HG03196 (cell line): ENCODE results near the gene LRRC7.

Source experiments
- ATAC-seq: cut with Tn5 transposase; IDR thresholded peaks from one replicate; pipeline ENCODE4 v1.9.1; 2021; ENCODE audit not compliant: unreplicated experiment

The LRRC7 gene

DNA sequence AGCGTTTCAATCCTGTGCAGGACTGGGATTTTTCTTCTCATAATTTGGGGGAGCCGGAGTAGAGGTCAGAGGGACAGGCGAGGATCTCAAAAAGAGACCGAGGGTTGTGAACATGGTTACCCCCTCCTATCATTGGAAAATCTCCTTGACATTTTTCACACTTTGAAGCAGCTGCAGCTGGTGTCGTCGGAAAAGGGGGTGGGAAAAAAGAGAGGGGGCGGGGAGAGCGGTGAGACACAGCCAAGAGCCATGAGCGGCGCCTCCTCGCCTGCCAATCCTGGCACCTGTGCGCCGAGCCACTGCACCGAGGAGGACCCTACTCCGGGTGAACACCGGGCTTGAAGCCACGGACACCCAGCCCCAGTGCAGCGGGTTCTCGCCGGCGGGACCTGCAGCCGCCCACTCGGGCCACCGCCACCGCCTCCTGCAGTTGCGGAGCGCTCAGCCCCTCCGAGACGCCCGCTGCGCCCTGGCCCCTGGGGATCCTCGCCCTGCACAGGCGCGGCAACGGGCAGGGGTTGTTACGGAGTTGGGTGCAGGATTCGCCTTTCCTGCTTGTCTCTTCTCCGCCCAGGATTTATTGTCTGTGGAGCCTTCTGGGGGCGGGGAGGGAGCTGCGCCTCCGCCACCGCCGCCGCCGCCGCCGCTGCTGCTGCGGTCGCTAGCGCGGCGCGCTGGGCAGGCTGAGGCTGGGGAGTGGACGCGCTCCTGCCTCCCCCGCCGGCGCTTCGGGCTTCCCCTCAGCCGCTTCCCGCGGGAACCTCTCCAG lies at the start of gene LRRC7:
Gene LRRC7 (plus strand): TSS at position 271 of the 769 bp plus-strand sequence. CDS start 718 bp downstream, outside the sequence.
- no peak for ATAC-seq

DNA sequence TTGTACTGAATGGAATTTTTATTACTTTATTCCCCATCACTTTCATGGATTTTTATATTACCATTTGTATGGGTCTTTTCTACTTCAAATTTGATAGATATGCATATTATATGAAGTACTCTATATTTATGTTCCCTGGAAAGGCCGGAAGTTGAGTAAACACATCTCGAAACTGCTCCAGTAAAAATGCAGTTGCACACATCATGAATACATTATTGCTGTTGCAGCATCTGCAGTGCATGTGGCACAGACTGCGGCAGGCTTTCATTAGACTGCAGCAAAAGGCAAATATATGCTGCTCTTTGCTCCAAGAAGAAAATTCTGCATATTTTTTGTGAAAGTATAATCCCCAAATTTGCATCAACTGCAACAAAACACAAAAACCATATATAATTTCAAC lies 48.7 kb upstream of the LRRC7 start:
- no peak for ATAC-seq

DNA sequence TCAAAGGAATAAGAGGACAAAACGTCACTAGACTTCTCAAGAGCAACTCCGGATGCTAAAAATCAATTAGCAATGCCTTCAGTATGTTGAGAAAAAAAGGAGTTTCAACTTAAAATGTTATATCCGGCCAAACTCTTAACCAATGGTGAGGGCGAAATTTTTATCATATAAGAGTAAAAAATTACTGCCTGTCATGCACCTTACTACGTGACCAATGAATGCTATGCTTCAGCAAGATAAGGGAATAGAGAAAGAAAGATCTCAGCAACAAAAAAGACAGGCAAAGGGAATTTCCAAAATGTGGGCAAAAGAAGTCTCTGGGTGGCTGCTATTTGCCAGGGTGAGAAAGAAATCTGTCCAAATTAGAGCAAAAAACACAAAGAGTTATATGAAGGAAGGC lies 47.4 kb upstream of the LRRC7 start:
- ATAC-seq: no peak

DNA sequence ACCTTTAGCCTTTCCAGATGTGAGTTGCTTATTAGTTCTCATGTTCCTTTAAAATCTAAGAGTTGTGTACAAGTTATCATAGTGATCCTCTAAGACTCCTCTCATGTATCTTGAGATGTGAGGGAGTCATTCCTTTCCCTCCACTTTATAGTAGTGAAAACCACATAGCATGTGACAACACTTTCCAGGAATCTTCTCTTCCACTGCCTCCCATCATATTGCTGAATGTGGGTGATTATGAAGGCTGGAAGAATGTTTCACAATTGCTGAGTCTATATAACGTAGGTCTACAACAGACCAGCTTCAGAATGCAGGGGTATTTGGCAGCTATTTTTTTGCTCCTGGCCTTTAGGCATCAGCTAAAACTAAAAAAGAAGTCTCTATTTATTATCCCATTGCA lies 44.7 kb upstream of the LRRC7 start:
- ATAC-seq: no peak

DNA sequence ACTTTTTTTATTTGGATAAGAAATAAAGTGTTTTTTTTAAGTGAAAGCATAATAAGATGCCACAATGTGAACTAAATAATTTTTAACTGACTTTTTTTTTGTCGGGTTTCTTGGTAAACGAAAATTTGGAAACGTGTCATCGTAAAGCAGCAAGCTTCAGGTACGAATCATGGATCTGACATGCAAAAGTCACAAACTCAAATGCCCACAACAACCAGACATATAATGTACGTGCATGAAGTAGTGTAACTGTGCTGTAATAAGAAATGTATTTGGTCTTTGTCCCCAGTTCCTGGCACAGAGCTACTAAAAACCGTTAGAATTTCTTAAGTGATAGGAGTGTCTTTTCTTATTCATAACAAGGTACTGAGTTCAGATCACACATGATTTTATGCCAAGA lies 44.3 kb upstream of the LRRC7 start:
- no peak for ATAC-seq

DNA sequence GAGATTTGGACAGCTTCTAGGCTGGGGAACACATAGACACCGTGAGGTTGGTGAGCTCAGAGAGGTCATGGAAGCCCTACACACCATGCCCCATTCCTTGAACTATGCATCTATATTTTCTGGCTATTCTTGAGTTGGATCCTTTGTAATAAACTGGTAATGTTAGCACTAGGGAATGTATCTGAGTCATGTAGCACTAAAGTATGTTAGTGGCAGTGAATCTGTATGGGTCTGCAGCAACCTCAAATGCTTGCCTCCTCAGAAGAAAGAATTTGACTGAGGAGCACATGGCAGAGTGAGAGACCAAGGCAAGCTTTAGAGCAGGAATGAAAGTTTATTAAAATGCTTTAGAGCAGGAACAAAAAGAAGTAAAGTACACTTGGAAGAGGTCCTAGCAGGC lies 43.7 kb upstream of the LRRC7 start:
- ATAC-seq: no peak

DNA sequence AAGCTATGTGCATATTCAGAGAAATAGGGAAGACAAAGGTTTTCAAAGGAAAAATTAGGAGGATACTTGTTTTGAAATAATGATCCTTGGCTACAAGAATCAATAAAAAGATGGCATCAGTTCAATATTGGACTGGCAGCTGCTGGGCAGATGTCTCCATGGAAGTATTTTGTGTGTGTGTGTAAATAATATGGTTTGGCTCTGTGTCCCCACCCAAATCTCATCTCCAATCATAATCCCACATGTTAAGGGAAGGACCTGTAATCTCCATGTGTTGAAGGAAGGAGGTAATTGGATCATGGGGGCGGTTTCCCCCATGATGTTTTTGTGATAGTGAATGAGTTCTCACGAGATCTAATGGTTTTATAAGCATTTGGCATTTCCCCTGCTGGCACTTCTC lies 40.4 kb upstream of the LRRC7 start:
- ATAC-seq: no peak

DNA sequence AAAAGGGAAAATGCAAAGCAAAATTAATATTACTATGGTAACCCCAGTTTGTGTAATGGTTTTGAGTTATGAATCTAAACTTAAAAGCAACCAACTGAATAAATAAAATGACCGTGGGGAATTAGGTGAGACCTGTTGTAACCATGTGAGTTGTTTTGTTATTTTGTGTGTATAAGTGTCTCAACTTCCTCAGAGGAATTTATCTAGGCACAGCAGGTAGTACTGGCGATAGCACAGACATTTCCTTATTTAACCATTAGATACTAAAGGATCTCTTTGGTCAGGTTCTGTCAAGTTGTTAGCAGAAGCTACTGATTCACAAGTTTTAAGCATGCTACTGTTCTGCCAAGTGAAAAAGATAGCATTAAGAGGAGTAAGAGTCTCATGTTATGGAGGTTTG lies 39.3 kb upstream of the LRRC7 start:
- ATAC-seq: no peak

DNA sequence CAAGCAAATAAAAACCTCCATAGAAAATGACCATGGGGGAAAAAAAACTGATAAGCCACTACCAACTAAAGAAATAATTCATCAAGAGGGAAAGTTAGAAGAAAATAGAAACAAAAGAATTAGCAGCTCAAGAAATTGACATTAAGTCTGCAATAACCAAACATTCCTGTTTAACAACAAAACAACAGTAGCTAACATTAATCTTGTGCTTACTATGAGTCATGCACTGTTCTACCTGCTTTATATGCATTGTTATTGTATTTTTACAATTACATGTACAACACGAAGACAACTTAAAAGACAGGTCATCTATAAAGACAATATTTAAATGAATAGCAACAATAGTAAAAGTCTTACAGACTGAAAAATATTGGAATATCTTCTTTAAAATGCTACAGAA lies 34.4 kb upstream of the LRRC7 start:
- ATAC-seq: no peak

DNA sequence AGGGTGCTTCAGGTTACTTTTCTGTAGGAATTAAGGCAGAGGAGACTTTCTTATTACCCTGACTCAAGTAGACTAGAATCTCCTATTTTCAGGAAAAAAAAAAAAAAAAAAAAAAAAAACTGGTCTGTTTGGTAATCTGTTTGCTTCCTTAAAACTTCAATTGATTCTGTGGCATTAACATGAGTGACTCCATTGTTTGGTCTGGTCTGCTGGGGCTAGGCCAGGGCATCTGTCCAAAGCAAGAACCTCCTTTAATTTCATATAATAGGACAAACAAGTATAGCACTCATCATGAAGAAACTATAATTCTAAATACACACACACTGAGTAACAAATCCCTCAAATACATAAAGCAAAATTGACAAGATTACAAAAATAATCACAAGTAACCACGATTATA lies 32.9 kb upstream of the LRRC7 start:
- no peak for ATAC-seq

DNA sequence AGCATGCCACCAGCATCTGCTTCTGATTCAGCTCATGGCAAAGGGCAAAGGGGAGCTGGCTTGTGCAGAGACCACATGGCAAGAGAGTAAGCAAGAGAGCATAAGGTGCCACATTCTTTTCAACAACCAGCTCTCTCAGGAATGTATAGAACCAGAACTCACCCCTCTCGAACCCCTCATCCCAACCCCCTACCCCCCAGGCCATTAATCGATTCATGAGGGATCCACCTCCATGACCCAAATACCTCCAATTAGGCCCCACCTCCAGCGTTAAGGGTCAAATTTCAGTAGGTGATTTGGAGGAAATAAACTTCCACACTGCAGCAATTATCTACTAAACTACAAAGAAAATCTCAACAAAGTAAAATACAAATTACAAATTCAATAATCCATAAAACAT lies 32.2 kb upstream of the LRRC7 start:
- no peak for ATAC-seq

DNA sequence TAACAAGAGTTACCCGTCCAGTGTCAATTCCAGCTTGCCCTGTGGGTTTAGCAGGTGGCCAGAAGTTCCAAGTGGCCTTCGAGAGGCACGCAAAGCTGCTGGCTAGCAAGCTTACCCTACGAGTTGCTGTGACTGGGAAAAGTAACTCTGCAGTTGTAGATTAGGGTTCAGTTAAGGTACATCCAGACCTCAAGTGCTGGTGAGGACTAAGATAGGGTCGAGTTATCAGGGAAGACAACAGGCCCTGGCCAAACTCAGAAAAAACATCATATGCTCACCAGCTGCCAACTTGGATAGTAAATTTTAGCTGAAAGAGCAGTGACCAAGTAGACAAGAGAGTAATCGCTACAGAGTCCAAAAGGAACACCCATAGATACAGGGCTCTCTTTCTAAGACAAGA lies 27.7 kb upstream of the LRRC7 start:
- ATAC-seq: no peak

DNA sequence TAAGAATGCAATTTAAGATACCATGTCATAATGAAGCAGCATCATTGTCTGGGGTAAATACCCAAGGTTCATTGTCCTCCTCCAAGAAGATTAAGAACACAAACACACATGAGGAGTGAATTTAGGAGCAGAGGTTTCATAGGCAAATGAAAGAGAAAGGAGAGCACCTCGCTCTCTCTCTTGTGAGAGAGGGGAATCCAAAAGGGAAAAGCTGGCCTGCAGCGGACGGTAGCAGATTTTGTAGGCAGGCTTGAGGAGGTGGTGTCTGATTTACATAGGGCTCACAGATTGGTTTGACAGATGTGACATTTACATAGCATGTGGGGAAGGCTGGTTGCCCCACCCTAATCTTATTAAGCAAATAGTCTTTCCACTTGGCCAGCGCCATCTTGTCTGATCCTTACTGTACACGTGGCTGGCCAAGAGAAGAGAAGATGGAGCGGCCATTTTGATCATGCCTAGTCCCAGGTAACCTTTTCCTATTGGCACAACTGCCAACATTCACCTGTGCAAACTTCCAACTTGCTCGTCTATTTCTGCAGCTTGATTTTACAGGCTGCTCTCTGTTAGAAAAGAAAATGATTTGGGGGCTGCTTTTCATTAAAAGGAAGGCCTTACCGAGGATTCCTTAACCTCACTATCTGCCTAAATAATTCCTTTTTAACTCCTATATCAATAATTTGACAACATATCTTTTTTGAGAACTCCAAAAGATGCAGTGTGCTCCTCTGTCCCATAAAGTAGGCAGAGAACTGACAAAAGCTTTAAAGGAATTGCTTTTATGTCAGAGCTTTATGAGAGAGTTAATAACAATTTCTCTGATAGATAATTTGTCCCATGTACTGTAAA lies 16.0 kb upstream of the LRRC7 start:
- no peak for ATAC-seq

DNA sequence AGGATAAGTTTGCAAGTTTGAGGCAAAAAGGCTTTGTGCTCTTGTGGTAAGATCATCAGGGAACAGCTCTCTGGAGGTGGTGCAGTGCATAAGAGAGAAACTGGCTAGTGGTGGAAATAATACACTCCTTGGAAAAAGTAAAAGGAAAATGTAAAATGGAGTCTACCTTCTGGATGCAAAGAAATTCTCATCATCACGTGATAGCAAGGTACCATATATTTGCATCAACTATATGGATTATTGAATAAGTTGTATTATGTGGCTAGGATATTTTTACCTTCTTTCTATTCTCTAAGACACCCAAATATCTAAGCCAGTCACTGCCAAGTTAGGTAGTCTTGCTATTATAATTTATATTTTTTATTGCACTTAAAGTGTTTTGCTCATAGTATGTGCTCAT lies 14.0 kb upstream of the LRRC7 start:
- ATAC-seq: no peak

DNA sequence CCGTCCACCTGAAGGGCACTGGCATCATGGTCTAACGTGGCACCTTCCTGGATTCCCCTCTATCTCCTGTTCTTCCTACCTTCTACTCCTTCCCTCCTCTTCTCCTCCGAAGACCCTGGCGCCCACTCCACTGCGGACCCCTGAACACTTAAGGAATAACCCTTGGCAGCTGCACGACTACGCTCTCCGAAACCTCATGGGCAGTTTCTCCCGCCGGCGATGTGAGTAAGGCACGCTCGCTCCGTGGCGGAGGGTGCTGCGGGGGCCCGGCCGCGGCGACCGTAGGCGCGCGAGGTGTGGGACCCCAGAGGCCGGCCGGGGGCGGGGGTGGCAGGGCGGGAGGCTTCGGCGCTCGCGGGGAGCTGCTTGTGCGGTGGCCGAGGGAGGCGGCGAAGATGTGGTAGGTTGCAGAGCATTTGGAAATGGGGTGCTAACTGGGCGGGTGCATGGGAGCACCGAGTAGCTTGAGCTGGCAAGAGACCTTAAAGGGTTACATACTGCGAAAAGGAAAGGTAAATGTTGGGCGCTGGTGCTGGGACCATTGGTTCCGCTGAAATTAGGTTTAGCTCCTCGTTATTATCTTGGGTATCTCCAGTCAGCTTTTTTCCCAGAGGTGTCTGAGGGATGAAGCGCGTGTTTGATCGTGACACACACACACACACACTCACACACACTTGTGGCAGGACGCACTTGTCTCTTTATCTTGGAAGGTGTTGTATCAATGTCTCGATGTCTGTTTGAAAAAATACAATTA lies 876 bp downstream of the LRRC7 start:
- ATAC-seq: no peak

DNA sequence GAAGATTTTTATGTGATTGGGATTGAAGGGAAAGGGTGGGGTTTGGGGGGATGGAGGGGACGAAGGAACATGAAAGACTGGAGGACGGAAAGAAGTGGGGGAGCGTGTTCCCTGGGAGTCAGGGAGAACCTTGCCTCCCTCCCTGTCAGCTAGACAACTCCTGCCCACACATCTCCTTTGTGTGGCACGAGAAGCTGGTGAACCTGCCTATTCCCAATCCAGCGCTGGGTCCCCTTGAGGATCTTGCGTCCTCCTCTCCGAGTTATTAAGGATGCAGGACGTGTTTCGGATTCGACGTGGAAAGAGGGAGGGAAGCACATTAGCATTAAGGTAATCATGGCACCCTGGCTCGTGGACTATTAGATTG lies 1.4 kb downstream of the LRRC7 start:
- no peak for ATAC-seq

DNA sequence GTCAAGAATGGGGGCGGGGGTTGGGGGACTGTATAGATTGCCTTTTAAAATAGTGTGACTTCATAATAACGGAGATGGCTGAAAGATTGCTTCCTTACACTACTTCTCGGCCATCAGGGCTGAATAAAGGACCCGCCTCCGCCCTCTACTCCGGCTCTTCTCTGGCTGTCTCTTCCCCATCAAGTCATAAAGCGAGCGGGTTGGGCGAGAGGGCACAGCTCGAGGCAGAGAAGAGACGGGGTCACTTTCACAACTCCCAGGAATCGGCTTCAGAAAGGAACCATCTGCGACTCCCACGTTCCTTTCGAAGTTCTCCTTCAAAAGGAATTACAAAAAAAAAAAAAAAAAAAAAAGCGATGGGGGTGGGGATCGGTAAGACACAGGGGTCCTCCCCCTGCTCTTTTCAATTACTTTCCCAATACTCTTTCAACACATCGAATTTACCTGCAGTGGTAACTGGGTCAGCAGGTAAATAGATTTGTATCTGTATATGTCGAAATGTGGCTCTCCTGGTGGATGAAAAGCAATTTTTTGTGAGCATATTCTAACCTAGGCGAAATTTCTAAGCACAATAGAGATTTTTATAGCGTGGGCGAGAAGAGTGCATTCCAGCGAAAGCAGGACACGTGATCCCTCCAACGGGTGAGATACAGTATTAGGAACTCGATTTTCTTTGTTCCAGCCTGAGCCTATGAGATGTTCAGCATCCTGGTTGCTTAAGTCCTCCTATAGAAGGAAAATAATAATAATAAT lies 2.0 kb downstream of the LRRC7 start:
- no peak for ATAC-seq

DNA sequence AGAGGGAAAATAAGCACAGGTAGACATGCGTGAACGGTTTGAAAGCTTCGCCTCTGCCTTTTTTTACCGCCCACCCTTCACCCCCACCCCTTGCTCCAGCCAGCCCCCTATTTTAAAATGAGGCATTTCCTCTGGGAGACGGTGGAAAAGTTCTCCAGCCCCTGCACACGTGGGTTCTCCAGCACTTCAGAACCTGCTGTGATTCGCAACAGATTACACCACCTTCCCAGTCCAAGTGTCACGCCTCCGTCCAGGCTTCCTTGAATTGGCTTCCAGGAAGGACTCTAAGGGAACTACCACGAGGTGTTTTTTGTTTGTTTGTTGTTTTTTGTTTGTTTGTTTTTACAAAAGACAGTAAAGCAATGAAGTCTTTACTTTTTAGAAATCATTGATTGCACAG lies 2.6 kb downstream of the LRRC7 start:
- ATAC-seq: no peak

DNA sequence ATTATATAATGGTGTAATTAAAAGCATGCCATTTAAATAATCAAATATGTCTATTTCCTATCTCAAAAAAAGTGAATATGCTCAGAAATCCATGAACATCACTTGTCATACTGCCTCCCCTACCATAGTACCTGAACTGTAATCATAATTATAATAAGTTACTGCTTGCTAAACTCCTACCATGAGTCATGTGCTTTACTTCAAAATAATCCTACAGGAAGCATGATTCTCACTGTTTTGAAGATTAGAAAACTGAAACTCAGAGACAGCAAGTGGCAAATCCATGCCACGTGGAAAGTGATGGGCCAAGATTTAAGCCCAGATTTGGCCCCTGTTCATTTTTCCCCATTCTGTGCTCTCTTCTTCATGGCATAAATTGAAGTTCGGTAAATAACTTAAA lies 5.2 kb downstream of the LRRC7 start:
- no peak for ATAC-seq

DNA sequence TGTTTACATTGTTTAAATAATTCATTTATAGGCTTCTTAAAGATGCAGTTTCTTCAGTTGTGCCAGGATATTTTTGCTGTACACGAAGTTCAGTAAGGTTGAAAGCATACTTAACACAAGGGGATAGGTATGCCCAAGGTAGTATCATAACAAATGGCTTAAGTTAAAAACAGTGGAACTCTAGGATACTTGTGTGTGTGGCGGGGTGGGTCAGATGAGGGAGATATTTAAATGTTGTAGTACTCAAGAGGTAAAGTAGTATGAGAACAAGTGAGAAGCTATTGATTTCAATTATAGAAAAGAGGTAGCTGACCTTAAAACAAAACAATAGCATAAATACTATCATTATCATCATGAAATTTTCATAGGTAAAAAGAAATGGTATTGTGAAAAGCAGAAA lies 6.2 kb downstream of the LRRC7 start:
- no peak for ATAC-seq

DNA sequence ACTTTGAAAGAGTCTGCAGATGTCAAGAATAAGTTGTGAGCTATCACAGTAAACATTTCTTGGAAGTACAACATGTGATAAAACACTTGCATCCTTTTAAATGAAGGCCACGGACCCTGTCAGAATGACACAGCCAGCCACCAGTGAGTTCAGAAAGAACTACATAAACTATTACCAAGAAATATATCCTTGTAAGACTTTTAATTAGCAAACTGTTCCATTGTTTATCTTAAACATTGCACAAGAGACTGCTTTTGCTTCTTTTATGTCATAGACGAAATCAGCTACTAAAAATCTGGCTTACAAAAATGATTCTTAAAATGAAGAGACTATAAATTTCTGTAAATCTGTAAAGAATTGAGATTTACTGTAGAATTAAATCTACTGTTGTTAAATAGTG lies 17.9 kb downstream of the LRRC7 start:
- no peak for ATAC-seq
